ENCODE measurements around the gene MAGEA10. TPM values are rescaled to one million over a fixed set of nuclear protein-coding genes. Genes with fewer than 3 reads are reported as not detected.

The MAGEA10 gene
- total RNA-seq, 1 experiment from 2014 or later = not detected

GRCh38 chrX:152177052-152177451, 38.7 kb upstream of the MAGEA10 start:
- no peaks in the 10 kb centered on the region for H3K27me3 Mint-ChIP-seq (ENCODE audit: low read depth)
- CTCF ChIA-PET = no interaction called here
- no peak overlapping the region for H3K4me3 Mint-ChIP-seq
- no peaks in the 10 kb centered on the region for H3K9me3 Mint-ChIP-seq
- no peaks in the 10 kb centered on the region for H3K4me1 Mint-ChIP-seq
- TF ChIP-seq SMAD3 (CRISPR knock-in tag; IDR thresholded peaks at IDR 0.05; ENCODE audit: borderline replicate concordance) (no peak), ZNF512 (CRISPR knock-in tag; IDR thresholded peaks at IDR 0.05; ENCODE audit: borderline replicate concordance) (no peak), GABPB1 (CRISPR knock-in tag; IDR thresholded peaks at IDR 0.05) (no peak), AFF4 (CRISPR knock-in tag; IDR thresholded peaks at IDR 0.05; ENCODE audit: borderline replicate concordance) (no peak), IRF2 (CRISPR knock-in tag; IDR thresholded peaks at IDR 0.05; ENCODE audit: borderline replicate concordance, low read depth) (no peak), TEAD1 (CRISPR knock-in tag; IDR thresholded peaks at IDR 0.05) (no peak), NFATC4 (CRISPR knock-in tag; IDR thresholded peaks at IDR 0.05) (no peak), ZSCAN18 (CRISPR knock-in tag; IDR thresholded peaks at IDR 0.05) (no peak), CTCF (IDR thresholded peaks at IDR 0.05) (no peak), STAT6 (CRISPR knock-in tag; conservative IDR thresholded peaks at IDR 0.05; ENCODE audit: low read depth) (no peak), ZNF416 (CRISPR knock-in tag; IDR thresholded peaks at IDR 0.05) (no peak), ATF2 (CRISPR knock-in tag; IDR thresholded peaks at IDR 0.05; ENCODE audit: borderline replicate concordance, low read depth) (no peak), ERG (CRISPR knock-in tag; IDR thresholded peaks at IDR 0.05) (no peak), HMGXB4 (CRISPR knock-in tag; IDR thresholded peaks at IDR 0.05) (no peak), MYBL2 (CRISPR knock-in tag; IDR thresholded peaks at IDR 0.05) (no peak), ZNF121 (CRISPR knock-in tag; IDR thresholded peaks at IDR 0.05) (no peak), IRF1 (CRISPR knock-in tag; IDR thresholded peaks at IDR 0.05) (no peak), NR1H2 (CRISPR knock-in tag; IDR thresholded peaks at IDR 0.05) (no peak), ESRRA (CRISPR knock-in tag; IDR thresholded peaks at IDR 0.05; ENCODE audit: borderline replicate concordance) (no peak), MXD4 (CRISPR knock-in tag; IDR thresholded peaks at IDR 0.05; ENCODE audit: borderline replicate concordance) (no peak)
- no peak for ATAC-seq
- POLR2A ChIA-PET = no interaction called here
- no peaks in the 10 kb centered on the region for H3K36me3 Mint-ChIP-seq
- DNase-seq (ENCODE audit: low spot score) = no peak
- H3K27ac Mint-ChIP-seq = no peak overlapping the region

All from WTC11 (cell line).